ENCODE data around the gene HTRA3. TPM values are rescaled to one million over a fixed set of nuclear protein-coding genes. Genes with fewer than 3 reads are reported as not detected.

The HTRA3 gene
- total RNA-seq, 2 experiments from 2014 or later = not detected

- Histone ChIP-seq H3K4me3 (ENCODE audit: low read depth, low read length, poor library complexity, severe bottlenecking) (no peak overlapping the region), H3K4me1 (ENCODE audit: insufficient read depth, low read length, poor library complexity, severe bottlenecking) (no peaks in the 10 kb centered on the region), H3K79me2 (ENCODE audit: insufficient read depth, low read depth, low read length) (no peaks in the 10 kb centered on the region), H2AFZ (ENCODE audit: low read length) (no peak overlapping the region), H4K20me1 (ENCODE audit: insufficient read depth, low read length) (no peaks in the 10 kb centered on the region), H3K9me2 (ENCODE audit: insufficient read depth, low read length) (no peaks in the 10 kb centered on the region), H3K27ac (ENCODE audit: low read depth, low read length, poor library complexity, severe bottlenecking) (no peak overlapping the region), H3K4me2 (ENCODE audit: low read length) (no peak overlapping the region), H3K9me3 (ENCODE audit: low read length) (no peaks in the 10 kb centered on the region), H3K36me3 (ENCODE audit: insufficient read depth, low read length) (no peaks in the 10 kb centered on the region)
- POLR2A ChIA-PET = no interaction called here
- no peak for DNase-seq (ENCODE audit: low spot score)
- intact Hi-C loops (cut with micrococcal nuclease; ENCODE audit: unreplicated experiment) = no loop called here
- CTCF ChIA-PET (ENCODE audit: unreplicated experiment) = no interaction called here
- BruUV-seq (replicated peaks) = no TSS peak
- TF ChIP-seq EZH2phosphoT487 (IDR thresholded peaks at IDR 0.05; ENCODE audit: borderline replicate concordance, low read depth, low read length) = no peak
- TF ChIP-seq CTCF (conservative IDR thresholded peaks at IDR 0.05; ENCODE audit: low read length) = no peak
Observed at GRCh38 chr4:8270418-8270771, 841 bp downstream of the HTRA3 start.

- Histone ChIP-seq H3K9me2 (ENCODE audit: insufficient read depth, low read length) (no peaks in the 10 kb centered on the region), H3K27ac (ENCODE audit: low read depth, low read length, poor library complexity, severe bottlenecking) (no peak overlapping the region), H3K4me3 (ENCODE audit: low read depth, low read length, poor library complexity, severe bottlenecking) (no peak overlapping the region), H3K79me2 (ENCODE audit: insufficient read depth, low read depth, low read length) (no peaks in the 10 kb centered on the region), H4K20me1 (ENCODE audit: insufficient read depth, low read length) (no peaks in the 10 kb centered on the region), H2AFZ (ENCODE audit: low read length) (no peak overlapping the region), H3K36me3 (ENCODE audit: insufficient read depth, low read length) (no peaks in the 10 kb centered on the region), H3K9me3 (ENCODE audit: low read length) (no peaks in the 10 kb centered on the region), H3K4me2 (ENCODE audit: low read length) (no peak overlapping the region), H3K4me1 (ENCODE audit: insufficient read depth, low read length, poor library complexity, severe bottlenecking) (no peaks in the 10 kb centered on the region)
- POLR2A ChIA-PET = no interaction called here
- intact Hi-C loops (cut with micrococcal nuclease; ENCODE audit: unreplicated experiment) = no loop called here
- BruUV-seq (replicated peaks) = no TSS peak
- no peak for TF ChIP-seq EZH2phosphoT487 (IDR thresholded peaks at IDR 0.05; ENCODE audit: borderline replicate concordance, low read depth, low read length)
- no peak for TF ChIP-seq CTCF (conservative IDR thresholded peaks at IDR 0.05; ENCODE audit: low read length)
- CTCF ChIA-PET (ENCODE audit: unreplicated experiment) = no interaction called here
- DNase-seq (ENCODE audit: low spot score) = no peak
Observed at GRCh38 chr4:8270912-8271815, 1.6 kb downstream of the HTRA3 start.

- POLR2A ChIA-PET = no interaction called here
- H3K4me2 ChIP-seq (ENCODE audit: low read length) = no peak overlapping the region
- no peaks in the 10 kb centered on the region for H3K79me2 ChIP-seq (ENCODE audit: insufficient read depth, low read depth, low read length)
- H3K9me3 ChIP-seq (ENCODE audit: low read length) = no peaks in the 10 kb centered on the region
- intact Hi-C loops (cut with micrococcal nuclease; ENCODE audit: unreplicated experiment) = no loop called here
- no peaks in the 10 kb centered on the region for H3K36me3 ChIP-seq (ENCODE audit: insufficient read depth, low read length)
- H3K9me2 ChIP-seq (ENCODE audit: insufficient read depth, low read length) = no peaks in the 10 kb centered on the region
- TF ChIP-seq EZH2phosphoT487 (IDR thresholded peaks at IDR 0.05; ENCODE audit: borderline replicate concordance, low read depth, low read length) = no peak
- no peak for TF ChIP-seq CTCF (conservative IDR thresholded peaks at IDR 0.05; ENCODE audit: low read length)
- no peak for DNase-seq (ENCODE audit: low spot score)
- no TSS peak for BruUV-seq (replicated peaks)
- no peaks in the 10 kb centered on the region for H4K20me1 ChIP-seq (ENCODE audit: insufficient read depth, low read length)
- H2AFZ ChIP-seq (ENCODE audit: low read length) = no peak overlapping the region
- CTCF ChIA-PET (ENCODE audit: unreplicated experiment) = no interaction called here
- H3K27ac ChIP-seq (ENCODE audit: low read depth, low read length, poor library complexity, severe bottlenecking) = no peak overlapping the region
- no peaks in the 10 kb centered on the region for H3K4me1 ChIP-seq (ENCODE audit: insufficient read depth, low read length, poor library complexity, severe bottlenecking)
- no peak overlapping the region for H3K4me3 ChIP-seq (ENCODE audit: low read depth, low read length, poor library complexity, severe bottlenecking)
Observed at GRCh38 chr4:8271821-8272220, 2.3 kb downstream of the HTRA3 start.
